HG03064 (cell line): ENCODE measurements around the gene PCDHGA9.
"Not testable (repeated sequence)": the region's sequence is repeated elsewhere in the genome, so short reads cannot be mapped to it uniquely, and the experiment has no call there.

Source experiments
- ATAC-seq: cut with Tn5 transposase; IDR thresholded peaks from one replicate; pipeline ENCODE4 v1.9.1; 2021; ENCODE audit warnings: low read depth; ENCODE audit not compliant: unreplicated experiment

PCDHGA9 gene

GRCh38 chr5:141383345-141383744, 19.2 kb upstream of the PCDHGA9 start:
- no peak for ATAC-seq

GRCh38 chr5:141384471-141385267, 17.9 kb upstream of the PCDHGA9 start:
- ATAC-seq, result no peak

GRCh38 chr5:141387557-141388311, 14.8 kb upstream of the PCDHGA9 start, which contains the start of gene PCDHGB4:
Gene PCDHGB4, plus strand, starts transcription at chr5:141387698. Its CDS starts 187 bp downstream, at chr5:141387885.
- ATAC-seq, result peak; percentile 87

GRCh38 chr5:141388661-141389060, 13.9 kb upstream of the PCDHGA9 start:
- no peak for ATAC-seq

- ATAC-seq, result no peak
These were observed 13.2 kb upstream of the PCDHGA9 start for GRCh38 chr5:141389153-141390042.

GRCh38 chr5:141392429-141393198, 10.0 kb upstream of the PCDHGA9 start, which contains the start of gene PCDHGA8:
Gene PCDHGA8, plus strand, starts transcription at chr5:141392633. Its CDS starts 181 bp downstream, at chr5:141392814.
- no peak for ATAC-seq

- ATAC-seq, result no peak
These were observed 9.3 kb upstream of the PCDHGA9 start for GRCh38 chr5:141393267-141393666.

GRCh38 chr5:141394401-141395187, 8.0 kb upstream of the PCDHGA9 start:
- not testable (repeated sequence) for ATAC-seq

GRCh38 chr5:141397756-141398551, 4.6 kb upstream of the PCDHGA9 start, which contains the start of gene PCDHGB5:
Gene PCDHGB5, plus strand, starts transcription at chr5:141397947. Its CDS starts 181 bp downstream, at chr5:141398128.
- ATAC-seq, result peak; percentile 98

- no peak for ATAC-seq
These were observed 4.0 kb upstream of the PCDHGA9 start for GRCh38 chr5:141398608-141399007.

GRCh38 chr5:141399555-141400258, 2.9 kb upstream of the PCDHGA9 start:
- ATAC-seq, result no peak

- ATAC-seq, result no peak
These were observed 809 bp downstream of the PCDHGA9 start for GRCh38 chr5:141403387-141403786.

- not testable (repeated sequence) for ATAC-seq
These were observed 5.4 kb downstream of the PCDHGA9 start, which contains the start of gene PCDHGB6 for GRCh38 chr5:141407790-141408505. Gene PCDHGB6, plus strand, starts transcription at chr5:141408021. Its CDS starts 182 bp downstream, at chr5:141408203.

- no peak for ATAC-seq
These were observed 7.2 kb downstream of the PCDHGA9 start for GRCh38 chr5:141409598-141410306.

GRCh38 chr5:141411575-141411974, 9.0 kb downstream of the PCDHGA9 start:
- no peak for ATAC-seq
